Gastrocnemius medialis (tissue), 4 donors: Measurements from ENCODE around the gene IGFBPL1. TPM values are rescaled to one million over a fixed set of nuclear protein-coding genes. Genes with fewer than 3 reads are reported as not detected.

ENCODE experiments used
- ATAC-seq, 2 donors: fragments of 150-250 bp; one replicate each; pipeline ENCODE4 v1.9.1; 2016
- DNase-seq, 2 donors: peaks; one replicate each; pipeline ENCODE4 v3.0.0-alpha.2; 2019
- H3K27ac ChIP-seq, 4 donors: fragments of 200-600 bp; sonication (generic); 1 replicate in 1 of 4; 2 replicates in 3 of 4; pipeline ENCODE4 v1.5.1; 2016 to 2018; ENCODE audit warnings: mild to moderate bottlenecking in 2 of 4, moderate library complexity in 1 of 4
- H3K27me3 ChIP-seq, 3 donors: fragments of 200-600 bp; sonication (generic) in 2 of 3; 1 replicate in 1 of 3; 2 replicates in 2 of 3; pipeline versions ENCODE4 v1.5.1 to v1.6.0; 2016 to 2019; ENCODE audit warnings: mild to moderate bottlenecking in 1 of 3, moderate library complexity in 1 of 3
- H3K36me3 ChIP-seq, 2 donors: fragments of 200-600 bp; sonication (generic) in 1 of 2; one replicate each; pipeline ENCODE4 v1.5.1; 2017 to 2018
- H3K4me1 ChIP-seq, 2 donors: fragments of 200-600 bp; sonication (generic) in 1 of 2; one replicate each; pipeline ENCODE4 v1.5.1; 2016 to 2017; ENCODE audit warnings: mild to moderate bottlenecking in 2 of 2
- H3K4me3 ChIP-seq, 4 donors: fragments of 200-600 bp; sonication (generic) in 3 of 4; 1 replicate in 1 of 4; 2 replicates in 3 of 4; pipeline ENCODE4 v1.5.1; 2016 to 2019; ENCODE audit warnings: mild to moderate bottlenecking in 2 of 4
- H3K9me3 ChIP-seq, 3 donors: fragments of 200-600 bp; sonication (generic) in 2 of 3; 1 replicate in 1 of 3; 2 replicates in 2 of 3; pipeline ENCODE4 v1.5.1; 2016 to 2019
- CTCF ChIP-seq, 5 experiments: fragments of 450-650 bp in 3 of 5; fragments of 200-600 bp in 2 of 5; sonication (generic) in 2 of 5; IDR thresholded peaks in 4 of 5; conservative IDR thresholded peaks in 1 of 5; 1 replicate in 4 of 5; 2 replicates in 1 of 5; pipeline ENCODE4 v1.5.1; 2016 to 2019; ENCODE audit warnings: antibody characterized with exemption in 5 of 5, mild to moderate bottlenecking in 3 of 5, moderate library complexity in 3 of 5
- POLR2A ChIP-seq, 2 donors: fragments of 450-650 bp; IDR thresholded peaks; one replicate each; pipeline ENCODE4 v1.6.1; 2017; ENCODE audit warnings: antibody characterized with exemption in 2 of 2, mild to moderate bottlenecking in 2 of 2, moderate library complexity in 2 of 2
- in situ Hi-C, 4 donors: fragments of 200-750 bp; cut with MboI; loops; one replicate each; pipeline versions ENCODE4 v1.15.0 to v1.8.0; 2017; ENCODE audit warnings: low sequenced_read_pairs in 4 of 4
- intact Hi-C: fragments of 100-400 bp; cut with DNase I; formaldehyde crosslinking; loops from one replicate; pipeline ENCODE4 v1.15.1; 2023; ENCODE audit warnings: low total_unique reads
- total RNA-seq, 4 donors: library from RNA; depleted of rRNA; stranded (reverse); fragments of >200 nt; gene quantifications; one replicate each; pipeline versions ENCODE4 v1.1.0 to v1.2.3, GENCODE V29; 2016

Gene IGFBPL1
- total RNA-seq, 4 donors from 2014 or later, result not detected

GRCh38 chr9:38412751-38413150 is 11.5 kb downstream of the IGFBPL1 start:
- DNase-seq, result no peak
- intact Hi-C loops (no loop called here), in situ Hi-C loops (loop anchor here in 2 of 4 donors (10.0 to 25.0 kb wide), 2 partner anchors 58 to 650 kb away; partner anchors contain the start of gene TRMT10B (in 1 of the 2))
- no peak for ATAC-seq
- no peaks in the 10 kb centered on the region for H3K9me3 ChIP-seq
- no peaks in the 10 kb centered on the region for H3K36me3 ChIP-seq
- no peak for TF ChIP-seq CTCF (IDR thresholded peaks at IDR 0.05 in 4 of 5, conservative IDR thresholded peaks at IDR 0.05 in 1 of 5)
- no peak for TF ChIP-seq POLR2A (IDR thresholded peaks at IDR 0.05)
- H3K4me3 ChIP-seq, result no peak overlapping the region
- no peak overlapping the region for H3K27ac ChIP-seq
- no peaks in the 10 kb centered on the region for H3K4me1 ChIP-seq
- H3K27me3 ChIP-seq, result peaks cover 8 to 14% (median 11%) of the 10 kb centered on the region in 3 donors

- no peak overlapping the region for H3K4me3 ChIP-seq
- intact Hi-C loops (no loop called here), in situ Hi-C loops (loop anchor here in 3 of 4 donors (5.0 to 25.0 kb wide), 4 partner anchors 51 to 646 kb away; partner anchors contain the start of gene TRMT10B (in 1 of the 3))
- peaks cover 8 to 16% (median 10%) of the 10 kb centered on the region in 3 donors for H3K27me3 ChIP-seq
- H3K27ac ChIP-seq, result no peak overlapping the region
- DNase-seq (no peak), ATAC-seq (no peak)
- TF ChIP-seq CTCF (IDR thresholded peaks at IDR 0.05 in 4 of 5, conservative IDR thresholded peaks at IDR 0.05 in 1 of 5) (no peak), POLR2A (IDR thresholded peaks at IDR 0.05) (no peak)
- no peaks in the 10 kb centered on the region for H3K4me1 ChIP-seq
- H3K9me3 ChIP-seq, result no peaks in the 10 kb centered on the region
- H3K36me3 ChIP-seq, result no peaks in the 10 kb centered on the region
These were observed 15.5 kb downstream of the IGFBPL1 start for GRCh38 chr9:38408719-38409118.

- no peak for ATAC-seq
- Histone ChIP-seq H3K36me3 (no peaks in the 10 kb centered on the region), H3K4me3 (no peak overlapping the region), H3K27me3 (peaks cover 4 to 12% (median 5%) of the 10 kb centered on the region in 3 donors), H3K4me1 (no peaks in the 10 kb centered on the region), H3K27ac (no peak overlapping the region), H3K9me3 (no peaks in the 10 kb centered on the region)
- TF ChIP-seq POLR2A (IDR thresholded peaks at IDR 0.05) (no peak), CTCF (IDR thresholded peaks at IDR 0.05 in 4 of 5, conservative IDR thresholded peaks at IDR 0.05 in 1 of 5) (no peak)
- no peak for DNase-seq
- in situ Hi-C loops, result loop anchor here in 3 of 4 donors (5.0 to 25.0 kb wide), 4 partner anchors 49 to 644 kb away; partner anchors contain the start of gene TRMT10B (in 1 of the 3)
- intact Hi-C loops, result no loop called here
These were observed 17.6 kb downstream of the IGFBPL1 start for GRCh38 chr9:38406476-38407186.

GRCh38 chr9:38405785-38406184 is 18.5 kb downstream of the IGFBPL1 start:
- no peak overlapping the region for H3K4me3 ChIP-seq
- no peak for ATAC-seq
- no peaks in the 10 kb centered on the region for H3K9me3 ChIP-seq
- intact Hi-C loops, result no loop called here
- TF ChIP-seq CTCF (IDR thresholded peaks at IDR 0.05 in 4 of 5, conservative IDR thresholded peaks at IDR 0.05 in 1 of 5) (no peak), POLR2A (IDR thresholded peaks at IDR 0.05) (no peak)
- no peaks in the 10 kb centered on the region for H3K36me3 ChIP-seq
- H3K27ac ChIP-seq, result no peak overlapping the region
- in situ Hi-C loops, result loop anchor here in 3 of 4 donors (5.0 to 25.0 kb wide), 4 partner anchors 48 to 643 kb away; partner anchors contain the start of gene TRMT10B (in 1 of the 3)
- DNase-seq, result no peak
- no peaks in the 10 kb centered on the region for H3K4me1 ChIP-seq
- H3K27me3 ChIP-seq, result peaks cover 4 to 12% (median 5%) of the 10 kb centered on the region in 3 donors
